Measurements from ENCODE around the gene STARD13. TPM values are rescaled to one million over a fixed set of nuclear protein-coding genes. Genes with fewer than 3 reads are reported as not detected.

Gene STARD13
- total RNA-seq, 4 donors from 2014 or later: 52.0 to 114 (median 89.2) TPM

DNA sequence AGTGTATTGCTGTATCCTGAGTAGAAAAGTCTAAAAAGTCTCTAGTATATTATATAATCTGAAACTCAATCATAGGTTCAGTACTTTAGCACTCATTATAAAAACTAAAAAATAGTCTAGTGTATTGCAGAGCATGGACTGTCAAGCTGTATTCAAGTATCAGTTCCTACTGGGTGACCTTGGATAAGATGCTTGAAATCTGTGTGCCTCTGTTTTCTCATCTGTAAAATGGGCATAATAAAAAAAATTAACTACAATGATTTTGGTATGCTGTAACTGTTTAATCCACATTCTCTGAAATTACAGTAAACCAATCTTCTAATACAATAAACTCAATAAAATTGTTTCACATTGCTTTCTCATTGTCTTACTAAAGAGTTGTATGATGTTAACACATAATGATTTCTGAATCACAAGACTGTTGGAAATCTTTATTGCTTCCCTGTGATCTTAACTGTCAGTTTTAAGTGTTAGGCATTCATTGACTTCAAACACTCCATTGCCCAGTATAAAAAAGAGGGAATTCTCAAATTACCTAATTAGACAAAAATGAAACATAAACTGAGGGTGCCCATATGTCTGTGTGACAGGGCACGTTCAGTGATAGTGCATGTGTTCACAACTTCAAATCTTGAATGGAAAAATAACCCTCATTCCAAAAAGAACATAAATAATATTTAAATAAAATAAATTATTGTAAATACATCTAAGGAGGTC lies 2.2 kb downstream of the STARD13 start:
- TF ChIP-seq, protein P1, sequence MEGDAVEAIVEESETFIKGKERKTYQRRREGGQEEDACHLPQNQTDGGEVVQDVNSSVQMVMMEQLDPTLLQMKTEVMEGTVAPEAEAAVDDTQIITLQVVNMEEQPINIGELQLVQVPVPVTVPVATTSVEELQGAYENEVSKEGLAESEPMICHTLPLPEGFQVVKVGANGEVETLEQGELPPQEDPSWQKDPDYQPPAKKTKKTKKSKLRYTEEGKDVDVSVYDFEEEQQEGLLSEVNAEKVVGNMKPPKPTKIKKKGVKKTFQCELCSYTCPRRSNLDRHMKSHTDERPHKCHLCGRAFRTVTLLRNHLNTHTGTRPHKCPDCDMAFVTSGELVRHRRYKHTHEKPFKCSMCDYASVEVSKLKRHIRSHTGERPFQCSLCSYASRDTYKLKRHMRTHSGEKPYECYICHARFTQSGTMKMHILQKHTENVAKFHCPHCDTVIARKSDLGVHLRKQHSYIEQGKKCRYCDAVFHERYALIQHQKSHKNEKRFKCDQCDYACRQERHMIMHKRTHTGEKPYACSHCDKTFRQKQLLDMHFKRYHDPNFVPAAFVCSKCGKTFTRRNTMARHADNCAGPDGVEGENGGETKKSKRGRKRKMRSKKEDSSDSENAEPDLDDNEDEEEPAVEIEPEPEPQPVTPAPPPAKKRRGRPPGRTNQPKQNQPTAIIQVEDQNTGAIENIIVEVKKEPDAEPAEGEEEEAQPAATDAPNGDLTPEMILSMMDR (IDR thresholded peaks at IDR 0.05): no peak
- no peak for TF ChIP-seq POLR2A (IDR thresholded peaks at IDR 0.05)
- intact Hi-C loops (cut with DNase I): loop anchor here (10.0 kb wide), 1 partner anchor 49 kb away; no protein-coding TSS in a partner anchor
- 56 to 58% methylated on average over 1 of the region's 1 CpG for WGBS, 2 donors
- no peak overlapping the region for H3K4me3 ChIP-seq (replicated peaks in 1 of 3)
- H3K27me3 ChIP-seq: no peaks in the 10 kb centered on the region
- H3K27ac ChIP-seq: peak overlapping the region in 2 of 3 donors; percentile 87 to 95
- no peak for DNase-seq
- no peaks in the 10 kb centered on the region for H3K36me3 ChIP-seq
- peaks cover 27 to 58% of the 10 kb centered on the region in 2 donors for H3K4me1 ChIP-seq
- H3K9me3 ChIP-seq: no peaks in the 10 kb centered on the region

DNA sequence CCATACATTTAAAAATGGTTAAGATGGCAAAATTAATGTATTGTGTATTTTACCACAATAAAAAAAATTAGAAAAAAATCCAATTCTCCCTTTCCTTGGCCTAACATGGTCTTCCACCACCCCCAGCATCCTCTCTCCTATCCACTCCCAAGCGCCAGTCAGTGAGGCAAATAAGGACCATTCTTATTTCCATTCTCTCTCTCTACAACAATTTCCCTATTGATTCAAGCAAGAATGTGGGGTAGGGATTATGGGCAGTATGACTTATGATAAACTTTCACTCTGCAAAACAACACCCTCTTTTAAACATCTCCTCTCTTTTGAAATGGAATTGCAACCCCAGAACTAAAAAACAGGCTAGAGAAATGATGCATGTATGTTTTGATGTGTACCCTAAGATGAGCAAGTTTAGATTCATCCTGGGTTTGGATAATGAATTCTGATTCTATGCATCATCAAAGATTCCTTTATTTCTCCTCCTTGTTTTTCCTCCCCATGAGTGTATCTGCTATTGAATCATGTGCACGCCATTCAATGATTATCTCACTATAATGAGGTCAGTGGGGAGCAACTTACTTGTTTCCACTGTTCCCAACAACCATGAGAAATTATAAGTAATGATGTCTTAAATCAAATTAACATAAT lies 3.5 kb downstream of the STARD13 start:
- intact Hi-C loops (cut with DNase I): loop anchor here (10.0 kb wide), 1 partner anchor 47 kb away; no protein-coding TSS in a partner anchor
- H3K27me3 ChIP-seq: no peaks in the 10 kb centered on the region
- peaks cover 26 to 61% of the 10 kb centered on the region in 2 donors for H3K4me1 ChIP-seq
- no peaks in the 10 kb centered on the region for H3K36me3 ChIP-seq
- no peaks in the 10 kb centered on the region for H3K9me3 ChIP-seq
- no peak overlapping the region for H3K4me3 ChIP-seq (replicated peaks in 1 of 3)
- WGBS, 2 donors: 92 to 95% methylated on average over 2 of the region's 2 CpGs
- TF ChIP-seq, protein P1 (IDR thresholded peaks at IDR 0.05): no peak
- no peak for TF ChIP-seq POLR2A (IDR thresholded peaks at IDR 0.05)
- no peak for DNase-seq
- no peak overlapping the region for H3K27ac ChIP-seq

DNA sequence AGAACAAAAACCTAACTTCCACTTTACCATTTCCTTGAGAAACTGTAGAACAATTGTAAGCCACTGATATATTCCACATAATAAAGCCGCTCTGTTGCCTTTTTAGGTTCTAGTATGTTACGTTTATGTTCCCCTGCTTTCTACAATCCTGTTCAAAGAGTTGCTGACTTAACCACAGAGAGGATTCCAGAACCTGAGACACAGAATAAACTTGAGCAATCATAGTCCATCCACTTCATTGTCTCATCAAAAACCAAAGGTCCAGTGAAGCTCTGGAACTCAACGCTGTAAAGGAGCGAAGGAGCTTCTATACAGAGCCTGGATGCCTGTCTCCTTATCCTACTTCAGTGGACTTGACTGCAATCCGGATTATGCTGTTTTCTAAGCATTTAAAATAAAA lies 4.6 kb downstream of the STARD13 start:
- TF ChIP-seq POLR2A (IDR thresholded peaks at IDR 0.05): no peak
- TF ChIP-seq, protein P1 (IDR thresholded peaks at IDR 0.05): no peak
- Histone ChIP-seq H3K4me1 (peaks cover 22 to 60% of the 10 kb centered on the region in 2 donors), H3K9me3 (no peaks in the 10 kb centered on the region), H3K36me3 (no peaks in the 10 kb centered on the region), H3K4me3 (replicated peaks in 1 of 3) (no peak overlapping the region), H3K27ac (peak overlapping the region in 1 of 3 donors; percentile 11), H3K27me3 (no peaks in the 10 kb centered on the region)
- WGBS, 2 donors: 93% methylated on average over 5 of the region's 5 CpGs
- no peak for DNase-seq
- intact Hi-C loops (cut with DNase I): loop anchor here (10.0 kb wide), 1 partner anchor 46 kb away; no protein-coding TSS in a partner anchor

DNA sequence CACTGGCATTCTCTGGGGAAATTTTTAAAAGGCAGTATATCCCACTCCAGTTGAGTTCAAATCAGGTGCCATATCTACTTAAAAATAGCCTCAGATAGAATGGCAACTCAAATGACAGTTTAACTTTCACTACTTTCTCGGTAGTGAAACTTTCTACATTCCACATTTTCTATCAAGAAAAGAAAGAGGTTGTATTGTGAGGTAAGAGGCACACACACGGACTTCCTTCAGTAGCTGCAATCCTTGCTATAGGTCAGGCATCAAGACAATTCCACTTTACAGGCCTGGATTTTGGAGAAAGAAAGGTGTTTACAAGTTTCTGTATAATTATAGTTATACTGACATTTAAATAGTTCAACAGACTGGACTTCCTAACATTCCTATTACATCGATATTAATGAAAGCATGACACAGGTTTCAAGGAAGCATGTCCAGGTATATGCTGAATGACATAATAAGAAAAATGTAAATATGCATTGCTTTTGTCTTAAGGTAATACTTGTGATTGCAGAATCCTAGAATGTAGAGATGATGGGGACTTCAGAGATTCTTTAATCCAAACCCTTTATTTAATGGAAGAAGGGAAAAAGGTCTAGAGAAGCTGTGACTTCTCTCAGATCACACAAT lies 5.2 kb downstream of the STARD13 start:
- peak overlapping the region in 2 of 3 donors; percentile 11 to 40 for H3K27ac ChIP-seq
- intact Hi-C loops (cut with DNase I): loop anchor here (10.0 kb wide), 1 partner anchor 46 kb away; no protein-coding TSS in a partner anchor
- H3K4me1 ChIP-seq: peaks cover 25 to 66% of the 10 kb centered on the region in 2 donors
- no peaks in the 10 kb centered on the region for H3K9me3 ChIP-seq
- no peak overlapping the region for H3K4me3 ChIP-seq (replicated peaks in 1 of 3)
- H3K36me3 ChIP-seq: no peaks in the 10 kb centered on the region
- no peak for DNase-seq
- 70 to 82% methylated on average over 3 of the region's 3 CpGs for WGBS, 2 donors
- TF ChIP-seq POLR2A (IDR thresholded peaks at IDR 0.05): no peak
- TF ChIP-seq, protein P1 (IDR thresholded peaks at IDR 0.05): no peak
- H3K27me3 ChIP-seq: no peaks in the 10 kb centered on the region
